ENCODE data around the gene ALOX12B.
"Not testable (repeated sequence)": the region's sequence is repeated elsewhere in the genome, so short reads cannot be mapped to it uniquely, and the experiment has no call there.

Gene ALOX12B

GRCh38 chr17:8029121-8029520, 58.4 kb downstream of the ALOX12B start:
- Histone ChIP-seq H3K4me1 (ENCODE audit: low read depth, poor library complexity, severe bottlenecking) (no peaks in the 10 kb centered on the region), H3K4me2 (no peak overlapping the region), H3K27me3 (ENCODE audit: insufficient read depth, low read depth) (no peaks in the 10 kb centered on the region), H3K9ac (no peak overlapping the region), H3K79me2 (ENCODE audit: insufficient read depth, low read depth) (no peaks in the 10 kb centered on the region), H4K20me1 (ENCODE audit: insufficient read depth) (no peaks in the 10 kb centered on the region), H3K4me3 (IDR thresholded peaks at IDR 0.05; ENCODE audit: insufficient read depth, low read depth, low read length) (no peak overlapping the region), H2AFZ (ENCODE audit: low read depth) (no peak overlapping the region), H3K27ac (no peak overlapping the region), H3K36me3 (ENCODE audit: insufficient read depth) (no peaks in the 10 kb centered on the region)
- TF ChIP-seq CTCF (conservative IDR thresholded peaks at IDR 0.05; ENCODE audit: low read depth, low read length) = no peak

GRCh38 chr17:8025176-8025911, 62.2 kb downstream of the ALOX12B start:
- Histone ChIP-seq H3K4me2 (no peak overlapping the region), H3K9ac (no peak overlapping the region), H2AFZ (ENCODE audit: low read depth) (no peak overlapping the region), H3K4me3 (IDR thresholded peaks at IDR 0.05; ENCODE audit: insufficient read depth, low read depth, low read length) (no peak overlapping the region), H3K27me3 (ENCODE audit: insufficient read depth, low read depth) (no peaks in the 10 kb centered on the region), H3K36me3 (ENCODE audit: insufficient read depth) (no peaks in the 10 kb centered on the region), H3K79me2 (ENCODE audit: insufficient read depth, low read depth) (no peaks in the 10 kb centered on the region), H4K20me1 (ENCODE audit: insufficient read depth) (no peaks in the 10 kb centered on the region), H3K27ac (no peak overlapping the region), H3K4me1 (ENCODE audit: low read depth, poor library complexity, severe bottlenecking) (no peaks in the 10 kb centered on the region)
- TF ChIP-seq CTCF (conservative IDR thresholded peaks at IDR 0.05; ENCODE audit: low read depth, low read length) = no peak

GRCh38 chr17:8024161-8024560, 63.4 kb downstream of the ALOX12B start:
- not testable (repeated sequence) for H3K36me3 ChIP-seq (ENCODE audit: insufficient read depth); H3K79me2 ChIP-seq (ENCODE audit: insufficient read depth, low read depth); H3K27ac ChIP-seq; H3K4me1 ChIP-seq (ENCODE audit: low read depth, poor library complexity, severe bottlenecking); H3K4me2 ChIP-seq; H3K9ac ChIP-seq; H4K20me1 ChIP-seq (ENCODE audit: insufficient read depth); H3K27me3 ChIP-seq (ENCODE audit: insufficient read depth, low read depth); H2AFZ ChIP-seq (ENCODE audit: low read depth); H3K4me3 ChIP-seq (IDR thresholded peaks at IDR 0.05; ENCODE audit: insufficient read depth, low read depth, low read length)

Measured in KMS-11 (cell line).